ENCODE data around the gene POLN.

The POLN gene

DNA sequence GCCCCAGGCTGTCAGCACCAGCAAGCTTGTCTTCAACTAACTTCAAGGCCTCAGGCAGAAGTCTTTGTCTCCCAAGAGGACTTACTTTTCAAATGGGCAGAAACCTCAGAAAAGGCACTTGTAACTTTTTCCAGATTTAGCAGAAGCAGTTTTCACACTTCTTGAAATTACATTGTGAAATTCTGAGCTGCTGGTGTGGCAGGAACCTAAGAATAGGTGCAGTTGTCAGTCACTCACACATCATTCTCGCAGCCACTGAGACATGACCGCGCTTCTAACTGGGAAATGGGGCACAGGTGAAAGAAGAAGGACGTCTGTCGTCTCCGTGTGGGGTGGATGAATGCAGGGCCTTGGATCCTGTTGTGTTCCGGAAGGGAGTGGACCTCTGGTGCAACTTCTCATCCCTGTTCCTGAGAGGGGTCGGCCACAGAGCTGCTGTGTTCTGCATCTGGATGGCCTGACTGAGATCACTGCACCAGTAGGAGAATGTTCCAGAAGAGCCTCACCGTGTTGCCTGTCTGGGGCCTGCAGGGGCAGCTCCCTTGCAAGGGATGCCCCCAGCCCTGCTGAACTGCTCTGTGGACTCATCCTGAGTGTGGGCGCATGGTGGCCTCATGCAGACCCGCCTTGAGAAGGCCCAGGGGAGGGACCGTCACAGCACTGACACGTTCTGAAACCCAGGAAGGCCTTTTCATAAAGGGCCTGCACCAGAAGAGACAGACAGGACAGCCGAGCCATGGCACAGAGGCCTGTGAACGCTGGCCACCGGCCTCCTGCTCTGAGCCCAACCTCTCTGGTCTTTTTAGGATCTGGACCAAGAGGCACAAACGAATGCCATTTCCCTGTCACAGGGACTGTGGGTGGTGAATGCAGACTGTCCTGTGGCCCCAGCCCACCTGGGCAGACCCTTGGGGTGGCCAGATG lies 164.1 kb downstream of the POLN start:
- H3K27me3 ChIP-seq (ENCODE audit: control insufficient read depth in 1 of 2, insufficient read depth in 2 of 2, low read length in 2 of 2), result no peaks in the 10 kb centered on the region
- no peak overlapping the region for H3K9ac ChIP-seq (ENCODE audit: low read length)
- no peak overlapping the region for H3K27ac ChIP-seq (ENCODE audit: low read depth, low read length)
- H3K36me3 ChIP-seq (ENCODE audit: insufficient read depth, low read length), result no peaks in the 10 kb centered on the region
- H3K9me3 ChIP-seq (ENCODE audit: low read length), result no peaks in the 10 kb centered on the region
- no peaks in the 10 kb centered on the region for H3K4me1 ChIP-seq (ENCODE audit: insufficient read depth, low read length)
- no peak overlapping the region for H3K4me3 ChIP-seq (ENCODE audit: low read depth in 1 of 2, low read length in 2 of 2)

DNA sequence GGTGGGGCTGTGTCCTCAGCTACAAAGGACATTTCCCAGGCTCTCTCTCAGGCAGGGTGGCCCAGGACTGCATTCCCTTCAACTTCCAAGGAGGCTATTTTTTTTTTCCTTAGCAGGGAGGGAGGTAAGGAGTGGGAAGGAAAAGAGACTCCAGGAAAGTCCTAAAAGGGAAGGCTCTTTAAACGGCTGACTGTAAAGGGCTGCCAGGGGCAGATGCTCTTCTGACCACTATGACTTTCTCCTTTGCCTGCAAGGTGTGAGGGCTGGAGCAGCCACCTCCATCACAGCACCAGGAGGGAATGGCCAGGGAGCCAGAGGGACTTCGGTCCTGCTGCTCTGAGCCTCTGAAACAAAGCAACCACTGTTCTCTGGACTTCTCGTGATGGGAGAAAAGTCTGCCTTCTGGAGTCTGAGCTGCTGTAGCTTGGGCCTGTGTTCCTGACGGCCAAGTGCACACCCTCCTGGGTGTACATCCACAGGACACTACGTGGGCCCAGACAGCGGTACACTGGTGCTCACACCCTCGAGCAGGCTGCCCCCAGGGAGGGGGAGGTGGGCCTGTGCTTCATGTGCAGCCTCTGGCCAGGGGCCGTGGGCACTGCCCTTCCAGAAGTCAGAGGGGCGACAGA lies 164.9 kb downstream of the POLN start:
- no peaks in the 10 kb centered on the region for H3K9me3 ChIP-seq (ENCODE audit: low read length)
- H3K36me3 ChIP-seq (ENCODE audit: insufficient read depth, low read length), result no peaks in the 10 kb centered on the region
- no peaks in the 10 kb centered on the region for H3K27me3 ChIP-seq (ENCODE audit: control insufficient read depth in 1 of 2, insufficient read depth in 2 of 2, low read length in 2 of 2)
- no peak overlapping the region for H3K4me3 ChIP-seq (ENCODE audit: low read depth in 1 of 2, low read length in 2 of 2)
- no peak overlapping the region for H3K9ac ChIP-seq (ENCODE audit: low read length)
- H3K27ac ChIP-seq (ENCODE audit: low read depth, low read length), result no peak overlapping the region
- H3K4me1 ChIP-seq (ENCODE audit: insufficient read depth, low read length), result no peaks in the 10 kb centered on the region

GRCh38 chr4:2075987-2076907 lies 165.7 kb downstream of the POLN start:
- no peaks in the 10 kb centered on the region for H3K4me1 ChIP-seq (ENCODE audit: insufficient read depth, low read length)
- H3K27ac ChIP-seq (ENCODE audit: low read depth, low read length), result no peak overlapping the region

GRCh38 chr4:2075171-2075986 lies 166.5 kb downstream of the POLN start:
- Histone ChIP-seq H3K9me3 (ENCODE audit: low read length) (no peaks in the 10 kb centered on the region), H3K27me3 (ENCODE audit: control insufficient read depth in 1 of 2, insufficient read depth in 2 of 2, low read length in 2 of 2) (no peaks in the 10 kb centered on the region), H3K36me3 (ENCODE audit: insufficient read depth, low read length) (no peaks in the 10 kb centered on the region), H3K4me3 (ENCODE audit: low read depth in 1 of 2, low read length in 2 of 2) (no peak overlapping the region), H3K27ac (ENCODE audit: low read depth, low read length) (no peak overlapping the region), H3K4me1 (ENCODE audit: insufficient read depth, low read length) (no peaks in the 10 kb centered on the region), H3K9ac (ENCODE audit: low read length) (no peak overlapping the region)

More at GRCh38 chr4:2075987-2076907, 165.7 kb downstream of the POLN start:
- H3K27me3 ChIP-seq (ENCODE audit: control insufficient read depth in 1 of 2, insufficient read depth in 2 of 2, low read length in 2 of 2), result no peaks in the 10 kb centered on the region
- H3K4me3 ChIP-seq (ENCODE audit: low read depth in 1 of 2, low read length in 2 of 2), result no peak overlapping the region
- no peaks in the 10 kb centered on the region for H3K36me3 ChIP-seq (ENCODE audit: insufficient read depth, low read length)
- no peaks in the 10 kb centered on the region for H3K9me3 ChIP-seq (ENCODE audit: low read length)
- H3K9ac ChIP-seq (ENCODE audit: low read length), result no peak overlapping the region

DNA sequence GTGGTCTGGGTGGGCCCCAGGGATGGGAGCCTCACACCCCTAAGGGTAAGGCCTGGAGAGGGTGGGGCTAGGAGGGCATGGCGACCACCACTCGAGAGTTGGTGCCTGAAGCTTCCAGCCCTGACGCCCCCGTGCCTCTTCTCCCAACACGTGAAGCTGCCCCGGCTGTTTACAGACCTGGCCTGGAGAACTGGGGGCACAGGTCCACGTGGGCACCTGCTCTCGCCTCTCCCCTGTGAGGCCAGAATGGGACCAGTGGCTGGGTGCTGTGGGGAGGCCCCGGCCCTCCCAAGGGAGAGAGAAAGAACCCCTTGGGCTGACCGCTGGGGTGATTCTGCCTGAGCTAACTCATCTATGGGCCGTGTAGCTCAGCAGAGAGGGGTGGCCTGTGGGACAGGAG lies 167.3 kb downstream of the POLN start:
- Histone ChIP-seq H3K9me3 (ENCODE audit: low read length) (no peaks in the 10 kb centered on the region), H3K4me3 (ENCODE audit: low read depth in 1 of 2, low read length in 2 of 2) (no peak overlapping the region), H3K27me3 (ENCODE audit: control insufficient read depth in 1 of 2, insufficient read depth in 2 of 2, low read length in 2 of 2) (no peaks in the 10 kb centered on the region), H3K27ac (ENCODE audit: low read depth, low read length) (no peak overlapping the region), H3K9ac (ENCODE audit: low read length) (no peak overlapping the region), H3K4me1 (ENCODE audit: insufficient read depth, low read length) (no peaks in the 10 kb centered on the region), H3K36me3 (ENCODE audit: insufficient read depth, low read length) (no peaks in the 10 kb centered on the region)

- Histone ChIP-seq H3K4me1 (ENCODE audit: insufficient read depth, low read length) (no peaks in the 10 kb centered on the region), H3K4me3 (ENCODE audit: low read depth in 1 of 2, low read length in 2 of 2) (no peak overlapping the region), H3K36me3 (ENCODE audit: insufficient read depth, low read length) (no peaks in the 10 kb centered on the region), H3K9ac (ENCODE audit: low read length) (no peak overlapping the region), H3K9me3 (ENCODE audit: low read length) (no peaks in the 10 kb centered on the region), H3K27ac (ENCODE audit: low read depth, low read length) (no peak overlapping the region), H3K27me3 (ENCODE audit: control insufficient read depth in 1 of 2, insufficient read depth in 2 of 2, low read length in 2 of 2) (no peaks in the 10 kb centered on the region)
These were observed 168.0 kb downstream of the POLN start for GRCh38 chr4:2073808-2074481.

GRCh38 chr4:2072971-2073807 lies 168.7 kb downstream of the POLN start:
- Histone ChIP-seq H3K36me3 (ENCODE audit: insufficient read depth, low read length) (no peaks in the 10 kb centered on the region), H3K4me1 (ENCODE audit: insufficient read depth, low read length) (no peaks in the 10 kb centered on the region), H3K4me3 (ENCODE audit: low read depth in 1 of 2, low read length in 2 of 2) (no peak overlapping the region), H3K27ac (ENCODE audit: low read depth, low read length) (no peak overlapping the region), H3K9ac (ENCODE audit: low read length) (no peak overlapping the region), H3K27me3 (ENCODE audit: control insufficient read depth in 1 of 2, insufficient read depth in 2 of 2, low read length in 2 of 2) (no peaks in the 10 kb centered on the region), H3K9me3 (ENCODE audit: low read length) (no peaks in the 10 kb centered on the region)

GRCh38 chr4:2071912-2072867 lies 169.7 kb downstream of the POLN start:
- Histone ChIP-seq H3K4me3 (ENCODE audit: low read depth in 1 of 2, low read length in 2 of 2) (no peak overlapping the region), H3K9ac (ENCODE audit: low read length) (no peak overlapping the region), H3K36me3 (ENCODE audit: insufficient read depth, low read length) (no peaks in the 10 kb centered on the region), H3K4me1 (ENCODE audit: insufficient read depth, low read length) (no peaks in the 10 kb centered on the region), H3K27me3 (ENCODE audit: control insufficient read depth in 1 of 2, insufficient read depth in 2 of 2, low read length in 2 of 2) (peaks cover 0 to under 1% of the 10 kb centered on the region in 2 donors), H3K27ac (ENCODE audit: low read depth, low read length) (no peak overlapping the region), H3K9me3 (ENCODE audit: low read length) (no peaks in the 10 kb centered on the region)

DNA sequence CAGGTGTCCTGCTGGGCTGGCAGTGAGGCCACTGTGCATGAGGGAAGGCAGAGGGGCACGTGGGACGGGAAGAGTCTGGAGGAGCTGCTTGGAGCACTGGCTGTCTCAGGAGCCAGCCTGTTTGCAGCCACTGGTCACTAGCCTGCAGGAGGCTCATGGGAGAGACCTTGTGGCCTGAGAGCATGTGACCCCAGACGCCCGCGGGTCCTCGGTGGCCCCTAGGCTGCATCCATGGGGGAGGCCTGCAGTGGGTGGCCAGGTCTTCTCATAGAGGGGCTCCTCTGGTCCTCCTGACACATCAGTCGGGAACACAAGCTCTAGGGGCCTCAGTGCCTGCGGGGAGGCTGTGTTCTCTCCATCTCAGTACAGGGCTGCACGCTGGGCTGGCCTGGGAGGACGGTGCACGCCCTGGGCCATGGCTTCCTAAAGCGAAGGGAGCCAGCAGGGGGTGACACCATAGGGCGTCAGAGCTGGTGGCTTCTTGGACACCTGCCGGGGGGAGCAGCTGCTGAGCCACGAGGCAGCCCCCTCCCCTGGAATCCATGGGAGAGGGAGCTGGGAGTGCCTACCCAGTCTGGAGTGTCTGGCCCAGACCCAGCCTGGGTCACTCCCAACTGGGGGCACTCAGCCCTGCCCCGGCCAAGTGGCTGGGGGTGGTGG lies 170.5 kb downstream of the POLN start:
- H3K4me3 ChIP-seq (ENCODE audit: low read depth in 1 of 2, low read length in 2 of 2), result no peak overlapping the region
- no peaks in the 10 kb centered on the region for H3K36me3 ChIP-seq (ENCODE audit: insufficient read depth, low read length)
- H3K9ac ChIP-seq (ENCODE audit: low read length), result no peak overlapping the region
- H3K27ac ChIP-seq (ENCODE audit: low read depth, low read length), result no peak overlapping the region
- peaks cover 0 to 7% of the 10 kb centered on the region in 2 donors for H3K27me3 ChIP-seq (ENCODE audit: control insufficient read depth in 1 of 2, insufficient read depth in 2 of 2, low read length in 2 of 2)
- H3K9me3 ChIP-seq (ENCODE audit: low read length), result no peaks in the 10 kb centered on the region
- H3K4me1 ChIP-seq (ENCODE audit: insufficient read depth, low read length), result no peaks in the 10 kb centered on the region

Data from muscle layer of colon (tissue), 2 donors.